Measurements from ENCODE around the gene CEP131.

Gene CEP131

DNA sequence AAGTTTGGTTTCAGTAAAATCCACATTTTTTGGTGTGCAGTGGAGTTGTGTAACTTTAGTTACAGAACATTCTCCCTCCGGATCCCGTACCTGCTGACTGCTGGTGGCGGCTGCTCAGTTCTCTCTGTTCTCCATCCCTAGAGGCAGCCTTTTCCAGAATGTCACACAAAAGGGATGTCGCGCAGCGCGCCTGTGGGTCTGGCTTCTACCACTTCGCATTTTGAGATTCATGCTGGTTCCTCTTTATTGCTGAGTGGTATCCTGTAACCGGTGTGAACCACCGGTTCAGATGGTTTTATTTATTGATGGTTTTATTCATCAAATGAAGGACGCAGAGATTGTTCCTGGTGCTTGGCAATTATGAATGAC, 981 bp upstream of the CEP131 start:
- no peak for DNase-seq (ENCODE audit: low read depth, low spot score)

DNA sequence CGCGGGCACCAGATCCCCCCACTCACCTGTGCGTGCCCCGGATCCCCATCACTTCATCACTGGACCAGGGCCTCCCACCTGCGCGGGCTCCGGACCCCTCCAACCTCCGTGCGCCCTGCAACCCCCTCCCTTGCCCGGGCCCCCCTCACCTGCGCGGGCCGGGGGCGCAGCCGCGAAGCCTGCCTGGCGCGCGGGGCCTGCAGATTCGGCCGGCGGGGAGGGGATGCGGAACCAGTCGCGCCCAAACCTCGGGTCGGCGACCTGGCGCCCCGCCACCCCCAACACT, 202 bp downstream of the CEP131 start:
- DNase-seq (ENCODE audit: low read depth, low spot score) = no peak

DNA sequence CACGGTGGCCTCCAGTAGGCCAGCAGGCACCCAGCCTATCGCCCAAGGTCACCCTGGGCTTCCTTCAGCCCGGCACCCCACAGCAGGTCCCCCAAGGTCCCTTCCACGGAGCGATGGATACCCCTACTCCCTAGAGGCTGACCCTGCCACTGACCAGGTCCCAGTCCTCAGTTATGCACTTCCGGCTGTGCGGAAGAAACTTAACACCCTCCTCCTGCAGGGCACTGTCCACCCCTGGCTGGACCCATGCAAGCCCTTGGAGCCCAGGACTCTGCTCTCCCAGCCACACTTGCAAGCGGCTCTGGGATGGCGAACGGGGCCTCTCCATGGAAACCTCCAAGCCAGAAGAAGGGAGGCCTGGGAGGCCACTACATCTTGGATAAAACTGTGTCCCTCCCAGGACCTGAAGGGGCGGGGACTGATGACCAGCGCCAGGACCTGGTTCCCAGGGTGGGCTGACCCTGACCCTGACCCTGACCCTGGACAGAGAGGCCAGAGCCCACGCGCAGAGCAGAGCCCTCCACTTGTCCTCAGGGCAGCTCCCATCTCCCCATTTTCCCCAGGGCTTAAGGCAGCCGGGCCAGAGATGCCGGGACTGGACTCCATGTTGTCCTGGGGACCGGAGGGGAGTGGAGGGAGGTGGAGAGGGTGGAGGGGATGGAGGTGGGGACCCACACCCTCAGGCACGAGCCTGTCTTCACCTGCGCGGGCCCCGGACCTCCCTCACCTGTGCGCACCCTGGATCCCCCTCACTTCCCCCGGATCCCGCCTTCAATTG, 734 bp downstream of the CEP131 start:
- DNase-seq (ENCODE audit: low read depth, low spot score) = no peak

DNA sequence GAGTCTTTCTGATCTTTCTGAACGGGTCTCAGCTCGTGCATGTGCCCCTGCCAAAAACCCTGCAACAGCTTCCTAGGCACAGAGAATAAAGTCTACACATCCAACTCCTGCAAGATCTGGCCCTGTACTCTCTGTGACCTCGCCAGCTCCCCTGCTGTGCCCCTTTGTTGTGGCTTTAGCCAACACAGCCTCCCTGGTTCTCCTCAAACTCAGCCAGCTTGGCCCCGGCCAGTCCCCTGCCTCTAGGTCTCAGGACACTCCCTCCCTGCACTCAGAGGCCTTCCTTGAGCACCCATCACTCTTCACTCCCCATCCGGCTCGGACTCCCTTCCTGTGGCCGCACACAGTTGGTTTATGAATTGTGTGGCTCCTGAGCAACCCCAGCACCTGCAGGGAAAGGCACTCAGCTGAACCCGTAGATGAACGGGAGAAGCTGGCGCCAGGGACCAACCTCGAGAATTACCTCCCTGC, 1.4 kb downstream of the CEP131 start:
- no peak for DNase-seq (ENCODE audit: low read depth, low spot score)

DNA sequence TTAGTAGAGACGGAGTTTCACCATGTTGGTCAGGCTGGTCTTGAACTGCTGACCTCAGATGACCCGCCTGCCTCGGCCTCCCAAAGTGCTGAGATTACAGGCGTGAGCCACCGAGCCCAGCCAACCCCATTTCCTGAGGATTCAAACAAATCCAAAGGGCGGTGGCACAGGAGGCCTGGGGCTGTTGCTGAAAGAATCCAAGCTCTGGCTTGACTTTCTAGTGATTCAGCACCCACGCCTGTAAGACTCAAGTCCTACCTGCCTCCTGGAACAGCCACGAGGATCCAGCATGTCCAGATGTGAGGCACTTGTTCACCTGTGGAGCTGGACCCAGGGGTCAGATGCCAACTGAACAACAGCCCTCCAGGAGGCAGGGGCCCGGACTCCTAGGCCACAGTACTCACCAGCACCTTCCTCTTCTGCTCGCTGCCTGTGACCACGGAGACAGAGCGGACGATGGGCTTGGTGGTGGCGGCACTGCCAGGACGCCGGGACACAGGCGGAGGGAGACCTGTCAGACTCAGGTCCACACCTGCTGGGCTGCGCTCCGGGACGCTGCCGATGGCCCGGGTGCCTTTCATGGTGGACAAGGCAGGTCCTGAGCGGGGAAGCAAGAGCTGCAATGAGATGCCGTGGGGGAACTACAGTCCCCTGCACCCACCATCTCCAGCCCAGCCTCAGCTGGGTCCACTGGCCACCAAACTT, 3.1 kb downstream of the CEP131 start:
- DNase-seq (ENCODE audit: low read depth, low spot score) = no peak

DNA sequence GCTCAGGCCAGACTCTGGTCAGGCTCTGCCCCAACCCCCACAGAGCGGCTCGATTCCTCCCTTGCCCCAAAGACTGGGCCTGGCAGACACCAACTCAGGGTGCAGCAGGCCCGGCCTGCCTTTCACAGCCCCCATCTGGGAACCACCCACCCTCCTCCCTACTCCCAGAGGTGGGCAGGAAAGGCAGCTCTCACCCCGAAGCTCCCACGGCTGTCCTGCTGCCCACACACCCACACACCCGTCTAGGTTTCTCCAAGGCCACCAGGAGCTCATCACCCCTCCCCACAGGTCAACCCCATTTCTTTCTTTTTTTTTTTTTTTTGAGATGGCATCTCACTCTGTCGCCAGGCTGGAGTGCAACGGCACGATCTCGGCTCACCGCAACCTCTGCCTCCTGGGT, 3.8 kb downstream of the CEP131 start:
- no peak for DNase-seq (ENCODE audit: low read depth, low spot score)

DNA sequence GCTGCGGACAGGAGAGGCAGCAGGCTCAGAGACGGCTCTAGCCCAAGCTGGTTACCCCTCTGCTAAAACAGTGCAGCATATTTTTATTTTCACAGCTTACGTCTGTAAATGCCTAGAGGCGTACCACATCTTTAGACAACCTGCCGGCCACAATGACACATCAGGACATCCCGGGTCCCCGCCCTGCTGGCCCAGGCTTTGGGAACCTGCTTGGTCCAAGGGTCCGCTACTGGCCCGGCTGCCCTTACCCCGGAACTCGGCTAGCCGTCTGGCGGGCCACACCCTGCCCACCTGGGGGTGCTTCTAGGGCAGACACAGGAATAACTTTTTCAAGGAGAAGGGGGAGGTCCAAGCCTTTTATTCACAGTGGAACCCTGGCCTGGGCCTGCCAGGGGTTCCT, 4.3 kb downstream of the CEP131 start:
- DNase-seq (ENCODE audit: low read depth, low spot score) = no peak

DNA sequence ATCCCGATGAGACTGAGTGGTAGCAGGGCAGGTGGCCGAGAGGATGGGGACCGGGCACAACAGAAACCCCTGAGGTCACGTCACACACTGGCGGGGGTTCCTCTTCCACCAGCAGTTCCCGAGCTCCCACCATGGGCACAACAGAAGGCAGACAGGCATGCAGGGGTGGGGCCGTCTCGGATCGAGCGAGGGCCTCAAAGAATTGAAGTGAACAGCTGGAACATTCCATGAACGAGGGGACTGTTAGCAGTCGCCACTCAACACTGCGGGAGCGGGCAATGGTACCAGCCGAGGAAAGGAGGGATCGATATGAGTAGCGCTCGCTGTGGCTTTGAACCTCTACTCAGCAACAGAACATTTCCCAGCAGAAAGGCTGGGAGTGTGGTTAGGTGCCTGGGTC, 5.3 kb downstream of the CEP131 start:
- DNase-seq (ENCODE audit: low read depth, low spot score) = no peak

DNA sequence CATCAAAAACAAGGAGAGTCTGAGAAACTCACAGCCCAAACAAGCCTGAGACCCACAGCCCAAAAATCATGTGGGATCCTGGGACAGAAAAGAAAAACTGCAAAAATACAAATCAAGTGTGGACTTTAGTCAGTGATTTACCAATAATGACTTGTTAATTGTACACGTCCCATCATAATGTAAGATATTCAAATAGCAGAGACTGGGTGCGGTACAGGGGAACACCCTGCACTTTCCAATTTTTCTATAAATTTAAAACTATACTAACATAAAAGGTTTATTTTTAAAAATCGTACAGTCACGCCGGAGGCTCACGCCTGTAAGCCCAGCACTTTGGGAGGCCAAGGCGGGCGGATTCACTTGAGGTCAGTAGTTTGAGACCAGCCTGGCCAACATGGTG, 8.8 kb downstream of the CEP131 start:
- no peak for DNase-seq (ENCODE audit: low read depth, low spot score)

DNA sequence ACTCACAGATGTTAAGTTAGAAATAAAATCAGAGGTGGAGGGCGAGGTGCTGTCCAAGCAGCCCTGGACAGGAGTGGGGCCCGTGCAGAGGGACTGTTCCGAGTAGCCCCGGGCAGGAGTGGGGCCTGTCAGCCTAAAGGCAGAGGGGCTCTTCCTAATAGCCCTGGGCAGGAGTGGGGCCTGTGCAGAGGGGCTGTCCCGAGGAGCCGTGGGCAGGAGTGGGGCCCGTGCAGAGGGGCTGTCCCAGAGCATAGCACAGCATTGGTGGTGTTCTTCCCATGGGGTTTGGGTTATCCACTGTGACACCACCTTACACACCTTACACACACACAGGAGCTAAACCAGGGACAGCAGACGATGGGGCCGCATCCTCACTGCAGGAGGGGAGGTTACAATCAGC, 10.4 kb downstream of the CEP131 start:
- DNase-seq (ENCODE audit: low read depth, low spot score) = no peak

DNA sequence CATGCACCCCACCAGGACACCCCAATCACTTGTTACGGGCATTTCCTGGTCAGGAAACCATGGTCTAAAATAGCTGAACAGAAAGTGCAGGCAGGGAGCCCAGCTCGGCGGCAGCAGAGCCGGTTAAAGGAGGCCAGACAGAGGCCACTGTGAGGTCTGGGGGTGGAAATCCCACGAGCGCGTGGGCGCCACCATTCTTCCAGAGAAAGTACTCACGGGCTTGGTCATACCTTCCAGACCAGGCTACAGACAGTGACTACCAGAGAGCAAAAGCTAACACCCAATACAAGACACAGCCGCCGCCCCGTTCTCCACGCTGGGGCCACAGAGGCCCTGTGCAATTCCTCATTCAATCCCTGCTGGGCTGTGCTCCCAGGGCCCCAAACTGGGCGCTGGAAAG, 11.9 kb downstream of the CEP131 start:
- DNase-seq (ENCODE audit: low read depth, low spot score) = no peak

DNA sequence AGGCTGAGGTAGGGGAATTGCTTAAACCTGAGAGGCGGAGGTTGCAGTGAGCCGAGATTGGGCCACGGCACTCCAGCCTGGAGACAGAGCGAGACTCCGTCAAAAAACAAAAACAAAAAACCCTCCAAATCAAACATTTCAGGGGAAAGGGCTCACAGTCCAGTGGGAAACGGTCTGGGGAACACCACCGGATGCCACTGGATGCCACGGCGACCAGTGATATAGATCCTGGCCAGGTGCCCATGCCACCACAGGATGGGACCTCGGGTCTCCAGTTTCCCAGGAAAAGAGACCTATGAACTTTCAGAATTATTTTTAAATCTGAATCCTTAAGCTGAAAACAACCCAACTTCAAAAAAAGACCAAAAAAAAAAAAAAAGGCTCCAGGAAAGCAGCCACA, 12.3 kb downstream of the CEP131 start:
- no peak for DNase-seq (ENCODE audit: low read depth, low spot score)

DNA sequence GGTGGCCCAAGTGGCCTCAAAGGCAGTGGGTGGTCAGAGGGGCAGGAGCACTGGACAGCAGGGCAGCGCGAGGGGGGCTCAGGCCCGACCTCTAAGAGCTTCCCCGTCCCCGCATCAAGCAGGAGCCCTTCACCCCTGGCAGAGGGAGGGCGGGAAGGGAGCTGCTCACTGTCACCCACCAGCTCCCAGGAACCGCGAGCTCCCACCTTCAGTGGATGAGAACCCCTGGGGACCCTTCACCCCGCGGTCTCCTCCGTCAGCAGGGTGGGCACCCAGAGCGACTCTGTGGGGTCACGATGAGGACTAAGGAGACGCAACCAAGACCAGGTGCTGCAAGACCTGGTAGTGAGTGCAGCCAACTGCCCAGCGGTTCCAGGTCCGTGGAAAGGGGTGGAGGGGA, 13.6 kb downstream of the CEP131 start:
- DNase-seq (ENCODE audit: low read depth, low spot score) = no peak

DNA sequence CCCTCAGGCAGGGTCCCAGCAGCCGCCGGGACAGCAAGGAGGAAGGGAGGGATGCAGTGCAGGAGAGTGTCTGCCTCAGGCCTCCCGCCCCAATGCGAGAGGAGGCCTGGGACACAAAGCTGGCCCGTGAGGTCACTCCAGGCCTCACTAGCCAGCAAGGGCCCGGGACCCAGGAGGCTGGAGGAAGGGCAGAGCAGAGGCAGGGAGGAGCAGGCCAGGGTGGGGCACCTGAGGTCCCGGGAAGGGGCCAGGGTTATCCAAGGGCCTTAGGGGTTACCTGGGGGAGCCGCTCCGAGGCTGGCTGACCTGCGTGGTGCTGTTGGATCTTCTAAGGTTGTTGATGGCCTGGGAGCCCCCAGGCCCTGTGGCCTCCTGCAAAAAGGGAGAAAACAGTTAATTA, 14.1 kb downstream of the CEP131 start:
- no peak for DNase-seq (ENCODE audit: low read depth, low spot score)

DNA sequence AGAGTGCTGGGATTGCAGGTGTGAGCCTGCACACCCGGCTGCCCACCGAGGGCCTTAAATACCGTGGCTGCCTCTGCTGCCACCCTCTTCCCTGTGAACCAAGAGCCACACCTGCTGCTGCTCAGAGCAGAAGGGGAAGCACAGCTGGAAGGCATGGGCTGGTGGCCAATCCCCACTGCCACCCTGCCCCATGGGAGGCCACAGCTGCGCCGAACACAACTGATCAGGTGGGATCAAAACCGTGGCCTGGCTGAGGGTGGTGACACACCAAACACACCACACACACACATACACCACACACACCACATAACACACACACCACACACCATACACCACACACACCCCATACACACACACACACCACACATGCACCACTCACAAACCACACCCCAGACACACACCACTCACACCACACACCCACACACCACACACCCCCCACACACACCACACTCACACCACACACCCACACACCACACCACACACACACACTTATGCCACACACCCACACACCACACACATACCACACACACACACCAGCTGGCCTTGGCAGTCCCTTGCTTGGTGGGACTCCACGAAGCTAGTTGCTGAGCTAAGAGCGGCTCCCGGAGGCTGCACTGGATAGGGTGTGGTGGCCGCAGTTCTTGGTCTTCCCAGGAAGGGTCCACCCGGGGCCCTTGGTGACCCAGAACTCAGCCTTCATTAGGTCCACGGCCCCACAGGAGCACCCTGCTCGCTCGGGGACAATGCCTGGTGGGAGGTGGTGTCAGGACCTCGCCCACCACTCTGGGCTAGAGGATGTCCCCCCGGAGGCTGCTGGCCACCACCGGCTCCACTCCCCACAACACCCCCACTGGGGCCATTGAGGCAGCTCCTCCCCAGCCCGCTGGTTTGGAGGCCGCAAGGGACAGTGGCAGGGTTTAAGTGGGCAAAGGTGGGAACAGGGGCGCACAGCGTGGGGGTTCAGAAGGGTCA, 14.9 kb downstream of the CEP131 start:
- DNase-seq (ENCODE audit: low read depth, low spot score) = no peak

DNA sequence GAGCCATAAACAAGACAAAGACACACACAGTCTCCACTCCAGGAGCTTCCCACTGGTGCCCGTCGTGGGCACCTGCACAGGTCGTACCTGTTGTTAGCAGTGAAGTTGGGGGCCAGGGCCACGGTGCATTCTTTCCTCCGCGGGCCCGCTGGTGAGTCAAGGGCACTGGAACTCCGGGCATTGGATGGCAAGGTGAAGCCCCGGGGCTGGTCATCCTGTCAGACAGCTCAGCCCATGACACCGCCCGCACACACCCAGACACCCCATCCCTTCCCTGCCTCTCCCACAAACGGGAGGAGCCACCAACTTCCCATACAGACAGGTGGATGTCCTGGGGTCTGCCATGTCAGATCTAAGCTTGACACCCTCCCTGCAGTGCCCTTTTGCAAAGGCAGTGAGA, 16.1 kb downstream of the CEP131 start:
- DNase-seq (ENCODE audit: low read depth, low spot score) = no peak

DNA sequence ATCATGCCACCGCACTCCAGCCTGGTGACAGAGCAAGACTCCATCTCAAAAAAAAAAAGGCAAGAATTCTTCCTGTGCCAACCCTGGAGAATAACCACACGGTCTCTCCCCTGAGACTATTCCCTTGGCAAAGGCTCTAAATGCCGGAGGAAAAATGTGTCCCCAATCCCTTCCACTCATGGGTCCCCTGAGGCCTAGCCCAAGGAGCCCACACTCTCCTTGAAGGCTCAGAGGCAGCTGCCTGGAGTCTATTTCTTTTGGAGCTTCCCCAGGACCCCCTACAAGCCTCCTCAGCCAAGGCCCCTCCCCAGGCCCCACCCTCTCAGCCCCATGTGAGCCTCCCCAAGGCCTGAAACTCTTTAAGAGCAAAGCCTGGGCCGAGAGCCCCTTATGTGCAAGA, 16.6 kb downstream of the CEP131 start:
- DNase-seq (ENCODE audit: low read depth, low spot score) = no peak

DNA sequence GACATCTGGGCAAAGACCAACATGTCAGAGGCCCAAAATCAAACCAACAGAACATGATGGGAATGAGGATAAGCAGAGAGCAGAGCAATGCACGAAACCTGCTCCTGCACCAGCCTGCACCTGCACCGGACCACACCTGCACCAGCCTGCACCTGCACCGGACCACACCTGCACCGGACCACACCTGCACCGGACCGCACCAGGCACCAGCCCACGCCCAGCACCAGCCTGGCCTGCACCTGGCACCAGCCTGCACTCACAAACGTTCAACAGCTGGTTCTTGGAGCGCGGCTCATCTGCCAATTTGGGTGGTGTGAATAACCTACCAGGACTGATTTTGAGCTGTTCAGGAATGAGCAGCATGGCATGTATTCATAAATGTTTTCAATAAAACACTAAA, 18.2 kb downstream of the CEP131 start:
- DNase-seq (ENCODE audit: low read depth, low spot score) = no peak

DNA sequence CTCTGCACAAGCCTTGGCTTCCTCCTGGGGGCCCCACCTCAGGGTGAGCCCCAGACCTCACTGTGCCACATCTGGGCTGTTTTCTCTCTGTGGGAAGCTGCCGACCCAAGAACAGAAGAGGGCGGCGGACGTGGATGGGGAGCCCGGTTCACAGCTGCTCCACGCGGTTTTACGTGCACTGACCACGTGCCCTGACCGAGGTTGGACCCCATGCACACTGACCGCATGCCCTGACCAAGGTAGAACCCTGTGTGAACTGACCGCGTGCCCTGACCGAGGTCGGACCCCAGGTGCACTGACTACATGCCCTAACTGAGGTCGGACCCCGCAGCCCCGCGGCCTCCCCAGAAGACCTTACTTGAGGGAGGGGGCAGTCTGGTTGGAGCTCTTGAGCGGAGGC, 19.6 kb downstream of the CEP131 start:
- DNase-seq (ENCODE audit: low read depth, low spot score) = no peak

DNA sequence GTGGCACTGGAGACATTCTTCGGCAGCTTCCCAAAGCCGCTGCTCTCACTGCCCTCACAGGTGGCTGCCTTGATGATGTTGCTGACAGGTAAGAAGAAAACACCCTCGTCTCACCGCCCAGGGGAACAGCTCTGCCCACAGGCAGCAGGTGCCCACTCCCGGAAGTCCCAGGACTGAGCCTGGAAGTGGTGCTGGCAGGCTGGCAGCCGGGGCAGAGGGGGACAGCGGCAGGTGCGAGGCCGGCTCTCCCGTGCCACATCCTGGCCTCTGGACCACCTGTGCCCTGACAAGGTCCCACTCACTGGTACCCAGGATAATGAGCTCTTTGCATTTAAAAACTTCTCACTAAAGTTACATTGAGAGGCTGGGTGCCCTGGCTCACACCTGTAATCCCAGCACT, 20.4 kb downstream of the CEP131 start:
- no peak for DNase-seq (ENCODE audit: low read depth, low spot score)

DNA sequence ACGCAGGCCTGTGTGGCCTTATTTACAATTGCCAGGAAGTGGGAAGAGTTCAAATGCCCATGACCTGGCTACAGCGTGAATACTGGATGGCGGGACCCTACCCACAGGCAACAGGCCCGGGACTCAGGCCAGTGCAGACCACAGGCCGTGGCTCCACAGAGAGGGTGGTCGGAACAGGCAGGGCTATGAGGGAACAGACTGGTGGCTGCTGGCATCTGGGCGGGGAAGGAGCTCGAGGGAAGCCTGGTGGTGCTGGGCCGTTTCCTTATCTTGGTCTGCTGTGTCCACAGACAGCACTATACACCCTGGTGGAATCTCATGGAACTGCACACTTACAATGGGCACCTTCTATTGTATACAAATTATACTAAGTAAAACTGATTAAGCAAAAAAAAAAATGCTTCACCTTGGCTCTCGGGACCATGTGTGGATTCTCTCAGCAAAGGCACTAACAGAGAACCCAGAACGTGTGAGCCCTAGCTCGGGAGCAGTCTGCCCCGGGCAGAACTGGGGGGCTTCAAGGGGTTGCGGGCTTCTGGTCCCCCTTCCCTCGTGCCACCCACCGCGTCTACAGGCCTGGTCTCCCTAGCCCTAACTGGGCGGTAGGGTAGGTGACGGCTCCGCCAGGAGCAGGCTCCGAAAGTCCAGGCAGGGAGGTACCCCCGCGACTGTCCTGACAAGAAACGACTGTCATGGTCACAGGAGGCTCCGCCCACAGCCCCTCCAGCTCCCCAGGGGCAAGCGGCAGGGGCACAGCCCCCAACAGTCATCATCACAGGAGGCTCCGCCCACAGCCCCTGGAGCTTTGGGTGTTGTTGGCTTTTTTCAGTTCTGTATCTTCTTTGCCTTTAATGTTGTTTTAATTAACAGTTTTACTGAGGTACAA, 21.8 kb downstream of the CEP131 start:
- no peak for DNase-seq (ENCODE audit: low read depth, low spot score)

DNA sequence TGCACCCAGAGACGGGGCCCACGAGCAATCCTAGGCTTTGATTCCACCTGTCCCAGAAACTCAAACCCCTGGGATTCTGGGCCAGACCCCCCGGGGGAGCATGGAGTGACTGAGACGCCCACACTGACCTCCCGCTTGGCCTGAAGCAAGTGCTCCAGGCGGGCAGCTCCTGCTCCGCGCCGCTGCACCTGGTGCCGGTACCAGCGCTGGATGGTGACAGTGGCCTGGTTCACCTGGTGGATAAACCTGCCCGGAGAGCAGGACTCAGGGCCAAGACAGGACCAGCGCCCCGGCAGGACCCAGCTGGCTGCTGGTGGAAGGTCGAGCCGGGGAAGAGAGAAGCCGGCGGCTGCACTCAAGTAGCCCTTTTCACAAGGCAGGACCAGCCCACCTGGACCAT, 22.6 kb downstream of the CEP131 start:
- no peak for DNase-seq (ENCODE audit: low read depth, low spot score)
